ENCODE measurements around the gene SLC35A3.
A peak's percentile ranks its signal among the peaks of the same experiment; 100 is the strongest.
"Not testable (repeated sequence)": the region's sequence is repeated elsewhere in the genome, so short reads cannot be mapped to it uniquely, and the experiment has no call there.

The SLC35A3 gene

DNA sequence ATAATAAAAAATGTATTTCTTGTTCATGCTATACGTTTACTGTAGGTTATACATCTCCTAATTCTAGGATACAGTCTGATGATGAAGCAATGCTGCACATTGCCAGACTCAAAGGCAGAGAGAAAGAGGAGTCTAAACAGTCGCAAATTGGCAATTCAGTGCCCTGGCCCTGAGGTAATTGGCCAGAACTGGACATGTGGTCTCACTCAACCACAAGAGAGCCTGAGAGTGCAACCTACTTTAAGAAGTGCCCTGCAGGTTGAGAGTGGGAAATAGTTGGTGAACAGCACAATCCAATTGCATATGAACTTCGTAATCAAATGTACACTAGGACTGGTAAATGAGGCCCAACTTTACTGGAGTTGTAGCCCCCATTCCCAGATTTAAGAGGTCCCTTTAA lies 5.0 kb upstream of the SLC35A3 start:
- Mint-ChIP-seq H3K36me3 (no peaks in the 10 kb centered on the region), H3K4me1 (peaks cover 16% of the 10 kb centered on the region), H3K4me3 (no peak overlapping the region), H3K27me3 (no peaks in the 10 kb centered on the region), H3K27ac (no peak overlapping the region), H3K9me3 (no peaks in the 10 kb centered on the region)

DNA sequence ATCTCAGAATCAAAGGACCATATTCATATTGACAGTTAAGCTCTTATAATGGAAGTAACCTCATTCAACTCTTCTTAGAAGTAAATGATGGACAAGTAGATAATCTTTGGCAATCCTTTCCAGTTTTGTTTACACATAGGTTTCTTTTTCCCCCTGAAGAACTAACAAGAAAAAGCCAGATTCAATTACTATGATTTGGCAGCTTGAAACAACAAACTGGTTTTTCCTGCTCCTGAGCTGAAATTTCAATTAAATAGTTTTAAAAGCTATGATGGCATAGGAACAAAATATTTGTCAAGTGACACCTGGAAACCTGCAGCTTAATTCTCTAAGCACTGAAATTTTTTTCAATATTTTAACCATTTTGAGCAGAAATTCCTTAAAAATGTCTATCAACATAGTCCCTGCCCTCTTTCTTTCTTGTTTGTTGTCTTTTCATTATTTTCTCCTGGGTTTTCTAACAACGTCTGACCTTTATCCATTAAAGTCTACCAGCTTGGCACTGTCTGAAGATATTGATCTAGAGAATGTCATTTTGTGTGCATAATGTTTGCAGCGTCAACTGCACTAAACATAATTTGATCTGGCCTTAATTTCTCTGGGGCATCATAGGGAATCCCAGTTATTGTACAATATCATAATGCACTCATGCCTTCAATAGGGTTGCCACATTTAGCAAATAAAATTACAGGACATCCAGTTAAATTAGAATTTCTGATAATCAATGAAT lies 4.0 kb upstream of the SLC35A3 start:
- Mint-ChIP-seq H3K36me3 (no peaks in the 10 kb centered on the region), H3K9me3 (no peaks in the 10 kb centered on the region), H3K27me3 (no peaks in the 10 kb centered on the region), H3K4me3 (no peak overlapping the region), H3K4me1 (peaks cover 18% of the 10 kb centered on the region), H3K27ac (no peak overlapping the region)

DNA sequence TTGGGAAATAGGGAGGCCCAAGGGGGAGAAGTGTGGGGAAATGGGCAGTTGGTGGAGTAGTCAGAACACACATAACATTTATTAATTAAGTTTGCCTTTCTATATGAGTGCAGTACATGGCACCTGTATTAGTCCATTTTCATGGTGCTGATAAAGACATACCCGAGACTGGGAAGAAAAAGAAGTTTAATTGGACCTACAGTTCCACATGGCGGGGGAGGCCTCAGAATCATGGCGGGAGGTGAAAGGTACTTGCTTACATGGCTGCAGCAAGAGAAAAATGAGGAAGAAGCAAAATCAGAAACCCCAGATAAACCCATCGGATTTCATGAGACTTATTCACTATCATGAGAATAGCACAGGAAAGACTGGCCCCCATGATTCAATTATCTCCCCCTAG lies 1.6 kb upstream of the SLC35A3 start:
- Mint-ChIP-seq H3K36me3 (no peaks in the 10 kb centered on the region), H3K4me1 (peaks cover 36% of the 10 kb centered on the region), H3K4me3 (peak overlapping the region; percentile 15), H3K27me3 (no peaks in the 10 kb centered on the region), H3K27ac (peak overlapping the region; percentile 67), H3K9me3 (no peaks in the 10 kb centered on the region)

DNA sequence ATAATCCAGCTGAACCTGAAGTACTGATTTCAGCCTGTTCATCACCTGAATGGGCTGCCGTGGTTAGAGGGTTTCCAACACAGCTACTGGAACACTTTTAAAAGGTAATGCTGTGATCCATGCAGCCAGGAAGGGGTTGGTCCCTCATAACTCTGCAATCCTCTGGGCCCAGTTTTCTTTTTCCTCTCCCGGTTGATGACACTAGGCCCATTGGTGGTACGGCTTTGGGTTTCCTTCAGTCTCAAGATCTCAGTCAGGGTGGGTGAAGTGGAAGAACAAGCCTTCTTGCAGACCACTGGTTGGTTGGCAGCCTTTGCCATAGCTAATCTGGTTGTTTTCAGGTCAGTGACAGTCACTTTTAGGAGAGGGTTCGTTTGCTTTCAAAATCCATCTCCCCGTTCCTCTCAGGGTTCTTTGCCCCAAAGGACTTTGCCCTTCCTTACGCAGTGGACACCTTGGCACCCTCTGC lies 502 bp upstream of the SLC35A3 start:
- Mint-ChIP-seq H3K4me3 (peak overlapping the region; percentile 94), H3K27me3 (no peaks in the 10 kb centered on the region), H3K9me3 (no peaks in the 10 kb centered on the region), H3K36me3 (no peaks in the 10 kb centered on the region), H3K4me1 (peaks cover 36% of the 10 kb centered on the region), H3K27ac (peak overlapping the region; percentile 72)

DNA sequence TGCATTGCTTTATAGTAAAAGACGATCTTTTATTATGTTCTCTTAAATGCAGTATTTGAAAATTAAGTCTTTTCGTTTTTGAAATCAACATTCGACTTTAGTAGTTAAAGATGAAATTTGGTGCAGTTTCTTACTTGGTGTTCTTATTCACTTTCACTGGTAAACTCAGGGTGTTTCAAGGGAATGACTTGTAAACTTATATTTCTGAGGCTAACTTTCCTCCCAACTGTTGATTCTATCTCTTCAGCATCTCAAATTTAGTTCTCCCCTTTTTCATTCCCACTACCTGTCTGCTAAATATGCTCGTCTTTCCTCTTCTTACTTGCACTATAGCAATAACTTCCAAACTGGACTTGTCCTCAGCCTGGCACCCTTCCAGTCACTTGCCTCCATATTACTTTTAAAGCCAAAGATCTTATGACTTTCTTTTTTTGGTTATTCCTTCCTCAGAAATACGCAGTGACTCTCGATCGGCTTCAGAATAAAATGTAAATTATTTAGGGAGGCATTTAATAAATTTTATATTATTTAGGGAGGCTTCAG lies 988 bp downstream of the SLC35A3 start:
- peaks cover 36% of the 10 kb centered on the region for H3K4me1 Mint-ChIP-seq
- peaks cover 4% of the 10 kb centered on the region for H3K36me3 Mint-ChIP-seq
- H3K27me3 Mint-ChIP-seq = no peaks in the 10 kb centered on the region
- no peaks in the 10 kb centered on the region for H3K9me3 Mint-ChIP-seq
- H3K27ac Mint-ChIP-seq = peak overlapping the region; percentile 91
- H3K4me3 Mint-ChIP-seq = peak overlapping the region; percentile 94

GRCh38 chr1:99972066-99972465 lies 2.3 kb downstream of the SLC35A3 start:
- H3K27ac Mint-ChIP-seq, H3K9me3 Mint-ChIP-seq, H3K36me3 Mint-ChIP-seq, H3K27me3 Mint-ChIP-seq: not testable (repeated sequence)
- Mint-ChIP-seq H3K4me1 (peaks cover 36% of the 10 kb centered on the region), H3K4me3 (peak overlapping the region; percentile 70)

DNA sequence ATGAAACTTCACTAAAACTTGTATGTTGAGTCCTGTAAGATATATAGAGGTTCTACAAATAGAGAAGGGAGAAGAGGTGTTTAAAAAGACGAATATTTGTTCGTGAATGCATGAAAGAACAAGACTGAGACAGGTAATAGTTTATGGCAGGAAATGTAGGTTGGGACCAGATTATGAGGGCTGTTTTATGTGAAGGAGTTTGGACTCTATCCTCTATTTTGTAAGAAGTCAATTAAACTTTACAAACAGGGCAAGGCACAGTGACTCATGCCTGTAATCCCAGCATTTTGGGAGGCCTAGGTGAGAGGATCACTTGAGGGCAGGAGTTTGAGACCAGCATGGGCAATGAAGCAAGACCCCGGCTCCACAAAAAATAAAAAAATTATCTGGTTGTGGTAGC lies 5.7 kb downstream of the SLC35A3 start:
- Mint-ChIP-seq H3K4me1 (peaks cover 25% of the 10 kb centered on the region), H3K4me3 (no peak overlapping the region), H3K36me3 (peaks cover 9% of the 10 kb centered on the region), H3K27ac (no peak overlapping the region), H3K27me3 (no peaks in the 10 kb centered on the region), H3K9me3 (no peaks in the 10 kb centered on the region)

GRCh38 chr1:99977326-99977725 lies 7.5 kb downstream of the SLC35A3 start:
- peaks cover 19% of the 10 kb centered on the region for H3K4me1 Mint-ChIP-seq
- not testable (repeated sequence) for H3K4me3 Mint-ChIP-seq, H3K9me3 Mint-ChIP-seq, H3K27ac Mint-ChIP-seq, H3K36me3 Mint-ChIP-seq, H3K27me3 Mint-ChIP-seq

DNA sequence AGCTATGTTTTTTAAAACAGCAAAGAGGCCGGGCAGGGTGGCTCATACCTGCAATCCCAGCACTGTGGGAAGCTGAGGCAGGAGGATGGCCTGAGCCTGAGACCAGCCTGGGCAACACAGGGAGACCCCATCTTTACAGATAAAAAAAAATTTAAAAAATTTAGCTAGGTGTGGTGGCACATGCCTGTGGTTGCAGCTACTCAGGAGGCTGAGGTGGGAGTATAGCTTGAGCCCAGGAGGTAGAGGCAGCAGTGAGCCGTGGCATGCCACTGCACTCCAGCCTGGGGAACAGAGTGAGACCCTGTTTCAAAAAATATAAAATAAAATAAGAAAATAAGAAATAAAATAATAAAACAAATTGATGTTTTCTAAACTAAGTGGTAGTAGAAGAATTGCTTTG lies 8.4 kb downstream of the SLC35A3 start:
- H3K27ac Mint-ChIP-seq = no peak overlapping the region
- peaks cover 12% of the 10 kb centered on the region for H3K36me3 Mint-ChIP-seq
- no peaks in the 10 kb centered on the region for H3K9me3 Mint-ChIP-seq
- H3K4me1 Mint-ChIP-seq = peaks cover 12% of the 10 kb centered on the region
- H3K4me3 Mint-ChIP-seq = no peak overlapping the region
- H3K27me3 Mint-ChIP-seq = no peaks in the 10 kb centered on the region

DNA sequence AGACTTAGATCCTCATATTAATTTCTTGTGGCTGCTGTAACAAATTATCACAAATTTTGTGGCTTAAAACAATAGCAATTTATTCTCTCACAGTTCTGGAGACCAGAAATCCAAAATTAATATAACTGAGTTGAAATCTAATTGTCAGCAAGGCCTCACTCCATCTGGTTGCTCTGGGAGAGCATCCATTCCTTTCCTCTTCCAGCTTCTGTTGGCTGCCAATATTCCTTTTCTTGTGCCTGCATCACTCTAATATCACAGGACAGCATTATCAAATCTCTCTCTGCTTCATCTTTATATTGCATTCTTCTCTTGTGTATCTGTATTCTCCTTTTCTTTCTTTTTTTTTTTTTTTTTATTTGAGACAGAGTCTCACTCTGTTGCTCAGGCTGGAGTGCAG lies 9.3 kb downstream of the SLC35A3 start:
- Mint-ChIP-seq H3K4me1 (peaks cover 12% of the 10 kb centered on the region), H3K9me3 (no peaks in the 10 kb centered on the region), H3K27me3 (no peaks in the 10 kb centered on the region), H3K36me3 (peaks cover 12% of the 10 kb centered on the region), H3K4me3 (no peak overlapping the region), H3K27ac (no peak overlapping the region)

DNA sequence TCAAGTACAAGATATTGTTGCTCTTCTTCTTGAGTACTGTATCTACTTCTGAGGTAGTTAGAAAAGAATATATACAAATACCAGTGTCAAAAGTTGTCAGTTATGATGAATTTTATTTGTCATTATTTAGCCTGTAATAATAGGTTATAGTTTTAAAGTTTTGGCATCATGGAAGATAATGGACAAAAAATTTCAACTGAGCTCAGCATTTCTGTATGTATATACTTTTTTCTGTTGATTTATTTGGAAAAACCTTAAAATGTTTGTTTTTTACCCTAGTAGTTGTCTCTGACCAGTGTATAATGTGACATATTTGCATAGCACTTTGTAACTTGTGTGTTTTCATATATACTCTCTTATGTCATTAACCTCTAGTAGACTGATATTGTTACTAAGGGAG lies 11.1 kb downstream of the SLC35A3 start:
- peaks cover 18% of the 10 kb centered on the region for H3K36me3 Mint-ChIP-seq
- H3K9me3 Mint-ChIP-seq = no peaks in the 10 kb centered on the region
- H3K4me1 Mint-ChIP-seq = peaks cover 23% of the 10 kb centered on the region
- H3K27me3 Mint-ChIP-seq = no peaks in the 10 kb centered on the region
- no peak overlapping the region for H3K4me3 Mint-ChIP-seq
- H3K27ac Mint-ChIP-seq = no peak overlapping the region

- no peak overlapping the region for H3K4me3 Mint-ChIP-seq
- no peaks in the 10 kb centered on the region for H3K9me3 Mint-ChIP-seq
- H3K27me3 Mint-ChIP-seq = no peaks in the 10 kb centered on the region
- peaks cover 20% of the 10 kb centered on the region for H3K36me3 Mint-ChIP-seq
- H3K4me1 Mint-ChIP-seq = peaks cover 12% of the 10 kb centered on the region
- H3K27ac Mint-ChIP-seq = no peak overlapping the region
Measured at GRCh38 chr1:99986656-99987225, 16.9 kb downstream of the SLC35A3 start.

DNA sequence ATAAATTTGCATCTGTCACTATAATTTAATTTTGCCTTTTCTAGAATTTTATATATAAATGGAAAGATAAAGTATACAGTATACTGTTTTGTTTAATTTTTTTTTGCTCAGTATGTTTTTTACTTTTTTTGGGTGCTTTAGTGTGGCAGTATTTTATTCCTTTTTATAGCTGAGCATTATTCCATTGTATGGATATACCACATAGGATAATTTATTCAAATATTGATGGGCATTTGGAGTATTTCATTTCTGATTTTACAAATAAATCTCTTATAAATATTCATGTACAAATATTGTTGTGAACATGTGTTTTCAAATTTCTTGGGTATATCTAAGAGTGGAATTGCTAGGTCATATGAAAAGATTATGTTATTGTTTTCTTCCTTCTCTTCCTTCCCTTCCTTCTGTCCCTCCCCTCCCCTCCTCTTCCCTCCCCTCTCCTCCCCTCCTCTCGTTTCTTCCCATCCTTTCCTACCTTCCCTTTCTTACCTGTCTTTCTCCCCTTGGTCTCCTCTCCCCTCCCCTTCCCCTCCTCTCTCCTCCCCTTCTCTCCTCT lies 18.5 kb downstream of the SLC35A3 start:
- H3K27me3 Mint-ChIP-seq = no peaks in the 10 kb centered on the region
- H3K4me3 Mint-ChIP-seq = no peak overlapping the region
- no peak overlapping the region for H3K27ac Mint-ChIP-seq
- peaks cover 12% of the 10 kb centered on the region for H3K4me1 Mint-ChIP-seq
- H3K9me3 Mint-ChIP-seq = peaks cover 4% of the 10 kb centered on the region
- H3K36me3 Mint-ChIP-seq = peaks cover 28% of the 10 kb centered on the region

DNA sequence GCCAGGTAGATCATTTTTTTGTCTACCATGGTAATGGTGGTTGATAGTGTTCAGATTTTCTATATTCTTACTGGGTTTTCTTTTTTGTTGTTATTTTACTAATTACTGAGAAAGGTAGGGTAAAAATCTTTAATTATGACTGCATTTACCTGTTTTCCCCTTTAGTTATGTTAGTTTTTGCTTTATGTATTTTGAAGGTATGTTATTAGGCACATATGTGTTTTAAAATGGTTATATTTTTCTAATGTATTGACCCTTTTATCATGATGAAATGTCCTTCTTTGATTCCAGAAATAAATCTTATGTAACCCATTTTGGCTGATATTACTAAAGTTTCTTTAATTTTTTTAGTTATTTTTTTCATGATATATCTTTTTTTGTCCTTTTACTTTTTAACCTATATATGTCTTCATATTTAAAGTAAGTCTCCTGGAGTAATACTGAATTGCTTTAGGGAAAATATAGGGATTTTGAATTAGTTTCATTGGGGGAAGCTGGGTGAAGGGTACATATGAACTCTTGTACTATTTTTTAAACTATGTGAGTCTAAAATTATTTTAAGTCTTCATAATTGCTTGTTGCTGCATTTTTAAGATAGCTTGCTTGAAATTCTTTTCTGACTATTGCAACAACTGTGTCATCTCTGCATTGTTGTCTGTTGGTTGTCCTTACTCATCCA lies 22.4 kb downstream of the SLC35A3 start:
- H3K9me3 Mint-ChIP-seq = peaks cover 4% of the 10 kb centered on the region
- peaks cover 37% of the 10 kb centered on the region for H3K36me3 Mint-ChIP-seq
- H3K27ac Mint-ChIP-seq = no peak overlapping the region
- no peaks in the 10 kb centered on the region for H3K4me1 Mint-ChIP-seq
- no peak overlapping the region for H3K4me3 Mint-ChIP-seq
- no peaks in the 10 kb centered on the region for H3K27me3 Mint-ChIP-seq

GRCh38 chr1:99992760-99993467 lies 23.1 kb downstream of the SLC35A3 start:
- Mint-ChIP-seq H3K27me3 (no peaks in the 10 kb centered on the region), H3K4me1 (no peaks in the 10 kb centered on the region), H3K9me3 (peaks cover 4% of the 10 kb centered on the region), H3K27ac (no peak overlapping the region), H3K4me3 (no peak overlapping the region), H3K36me3 (peaks cover 37% of the 10 kb centered on the region)
